GM18861 (cell line): ENCODE measurements around the gene CRYGC.

ENCODE experiments used
- ATAC-seq: cut with Tn5 transposase; IDR thresholded peaks from one replicate; pipeline ENCODE4 v1.9.1; 2021; ENCODE audit not compliant: unreplicated experiment

The CRYGC gene, protein sequence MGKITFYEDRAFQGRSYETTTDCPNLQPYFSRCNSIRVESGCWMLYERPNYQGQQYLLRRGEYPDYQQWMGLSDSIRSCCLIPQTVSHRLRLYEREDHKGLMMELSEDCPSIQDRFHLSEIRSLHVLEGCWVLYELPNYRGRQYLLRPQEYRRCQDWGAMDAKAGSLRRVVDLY

DNA sequence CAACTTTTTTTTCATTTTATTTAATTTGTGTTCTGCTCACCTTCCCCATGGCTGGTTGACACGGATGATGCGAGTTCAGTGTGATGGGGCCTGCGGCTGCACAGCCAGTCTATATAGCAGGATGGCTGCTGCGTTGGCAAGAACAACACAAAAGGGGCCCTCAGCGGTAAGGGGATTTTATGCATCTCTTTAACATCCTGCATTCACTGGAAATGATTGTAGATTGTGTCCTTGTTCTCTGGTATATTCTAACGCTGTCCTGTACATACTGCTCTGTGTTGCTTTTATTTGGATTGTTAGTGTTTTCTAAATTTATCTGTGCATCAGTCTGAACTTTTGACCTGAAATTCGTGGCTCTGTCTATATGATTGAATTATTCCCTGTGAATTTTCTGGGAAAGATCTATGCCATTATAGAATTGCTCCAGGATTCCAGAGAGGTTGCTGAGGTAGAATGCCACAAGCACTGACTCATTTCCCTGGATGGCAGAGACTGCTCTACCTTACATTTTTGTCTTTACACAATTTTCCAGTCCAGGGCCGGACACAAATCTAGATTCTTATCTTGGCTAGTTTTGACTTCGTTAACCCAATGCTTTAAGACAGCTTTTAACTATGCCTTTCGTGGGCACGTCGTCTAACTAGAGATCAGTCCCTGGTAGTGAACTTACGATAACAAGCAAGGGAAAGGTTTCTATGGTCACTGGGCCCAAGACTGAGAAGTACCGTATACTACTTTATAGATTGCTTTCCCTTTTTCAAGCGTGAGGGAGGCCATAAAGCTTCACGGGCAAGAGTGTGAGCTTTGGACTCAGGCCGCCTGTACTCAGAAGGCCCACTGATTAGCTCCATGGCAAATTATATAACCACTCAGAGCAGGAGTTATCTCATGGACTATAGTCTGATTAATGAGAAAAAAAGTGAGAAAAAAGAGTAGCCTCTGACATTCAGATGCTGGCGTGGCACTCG, at the start of gene CRYGC:
Gene CRYGC, minus strand, starts transcription at position 85 of the 968 bp plus-strand sequence. Its CDS starts 36 bp downstream, at position 49.
- no peak for ATAC-seq

DNA sequence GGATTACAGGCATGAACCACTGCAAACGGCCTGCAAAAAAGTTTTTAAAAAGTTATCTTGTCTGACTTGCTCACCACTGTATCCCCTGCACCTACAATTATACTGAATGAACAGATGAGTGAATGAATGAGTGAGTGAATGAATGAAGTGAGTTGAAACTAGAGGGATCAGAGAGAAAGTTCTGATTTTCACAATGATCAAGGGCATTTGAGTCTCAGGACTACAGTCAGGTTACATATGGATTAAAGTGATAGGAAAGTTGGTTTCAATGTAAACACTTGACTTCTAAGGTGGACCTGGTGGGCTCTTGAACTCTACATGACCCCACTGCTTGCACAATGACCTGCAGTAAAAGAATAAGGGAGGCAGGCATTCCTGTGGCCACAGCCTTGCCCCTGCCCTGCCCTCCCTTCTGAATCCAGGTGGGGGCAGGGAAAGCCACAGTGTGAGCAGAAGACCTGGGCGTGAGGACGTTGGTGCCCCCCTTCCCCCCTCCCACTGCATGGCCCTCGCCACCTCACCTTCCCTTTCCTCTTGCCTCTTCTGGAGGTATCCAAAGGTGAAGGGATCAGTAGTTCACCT, 49.5 kb upstream of the CRYGC start:
- ATAC-seq = no peak

DNA sequence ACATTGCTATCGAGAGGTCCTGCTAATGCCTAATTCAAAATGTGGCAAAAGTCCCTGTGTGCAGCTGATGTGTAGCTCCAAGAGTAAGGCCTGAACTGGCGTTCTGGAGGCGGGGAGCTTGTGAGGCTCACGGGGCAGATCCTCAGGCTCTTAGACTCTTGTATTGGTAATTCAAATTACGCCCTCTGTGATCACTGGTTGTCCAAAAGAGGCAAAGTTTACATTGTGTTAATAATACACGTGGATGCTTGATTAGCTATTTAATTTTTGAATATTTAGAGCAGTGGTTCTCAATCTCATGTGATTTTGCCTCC, 46.2 kb upstream of the CRYGC start:
- ATAC-seq = no peak

DNA sequence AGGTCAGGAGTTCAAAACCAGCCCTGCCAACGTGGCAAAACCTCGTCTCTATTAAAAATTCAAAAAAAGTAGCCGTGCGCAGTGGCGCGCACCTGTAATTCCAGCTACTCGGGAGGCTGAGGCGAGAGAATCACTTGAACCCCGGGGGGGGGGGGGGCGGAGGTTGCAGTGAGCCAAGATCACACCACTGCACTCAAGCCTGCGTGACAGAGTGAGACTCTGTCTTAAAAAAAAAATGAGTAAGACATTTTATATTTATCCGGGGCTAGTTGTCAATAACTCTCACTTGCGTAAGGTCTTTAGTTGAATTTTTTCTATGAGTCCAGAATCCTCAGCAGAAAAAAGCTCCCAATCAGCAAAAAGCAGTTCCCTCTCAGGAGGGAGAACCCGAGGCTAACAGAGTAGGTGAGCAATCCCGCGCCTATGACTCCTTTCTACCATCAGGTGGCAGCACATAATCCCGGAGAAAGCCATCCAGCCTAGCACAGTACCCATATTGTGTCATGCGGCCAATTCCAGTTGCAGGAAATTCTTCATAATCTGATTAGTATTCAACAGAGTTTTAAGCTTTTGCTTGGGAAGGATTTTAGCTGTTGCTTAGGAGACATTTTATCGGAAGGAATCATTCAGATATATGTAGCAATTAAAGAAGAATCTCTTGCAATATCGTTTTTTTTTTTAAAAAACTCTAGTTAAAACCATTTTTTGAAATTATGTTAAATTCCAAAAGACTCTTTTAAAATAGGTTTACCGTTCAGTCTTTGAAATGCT, 45.6 kb upstream of the CRYGC start:
- peak; percentile 95 for ATAC-seq

DNA sequence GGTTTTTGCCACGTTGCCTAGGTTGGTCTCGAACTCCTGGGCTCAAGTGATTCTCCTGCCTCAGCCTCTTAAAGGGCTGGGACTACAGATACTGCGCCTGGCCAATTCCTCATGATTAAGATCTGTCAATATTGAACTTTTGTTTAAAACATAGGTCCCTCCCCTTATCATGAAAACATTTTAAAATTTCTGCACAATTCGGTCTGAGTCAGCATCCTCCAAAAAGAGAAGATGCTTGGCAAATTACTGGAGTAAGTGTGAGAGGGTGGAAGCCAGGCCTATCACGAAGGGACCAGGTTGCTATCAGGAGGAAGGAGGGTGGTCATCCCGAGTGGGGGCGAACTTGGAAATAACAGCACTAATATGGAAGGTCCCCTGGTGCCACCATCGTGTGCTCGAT, 44.5 kb upstream of the CRYGC start:
- ATAC-seq = no peak

DNA sequence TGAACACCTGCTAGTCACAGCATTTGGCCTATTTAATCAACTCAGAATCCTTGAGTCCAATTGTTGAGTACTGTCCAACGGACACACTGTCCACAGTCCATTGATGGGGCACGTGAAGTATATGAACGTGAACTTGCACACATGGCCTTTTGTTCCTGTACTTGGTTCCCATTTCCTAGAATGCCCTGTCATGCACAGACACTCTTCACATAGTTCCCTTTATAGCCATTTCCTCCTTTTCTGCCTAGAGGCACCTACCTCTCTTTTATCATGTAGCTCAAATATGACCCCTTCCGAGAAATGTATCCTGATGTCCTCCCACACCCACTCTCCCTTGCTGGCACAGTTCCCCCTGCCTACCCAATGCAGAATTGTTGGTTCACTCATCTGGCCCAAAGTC, 42.5 kb upstream of the CRYGC start:
- no peak for ATAC-seq

DNA sequence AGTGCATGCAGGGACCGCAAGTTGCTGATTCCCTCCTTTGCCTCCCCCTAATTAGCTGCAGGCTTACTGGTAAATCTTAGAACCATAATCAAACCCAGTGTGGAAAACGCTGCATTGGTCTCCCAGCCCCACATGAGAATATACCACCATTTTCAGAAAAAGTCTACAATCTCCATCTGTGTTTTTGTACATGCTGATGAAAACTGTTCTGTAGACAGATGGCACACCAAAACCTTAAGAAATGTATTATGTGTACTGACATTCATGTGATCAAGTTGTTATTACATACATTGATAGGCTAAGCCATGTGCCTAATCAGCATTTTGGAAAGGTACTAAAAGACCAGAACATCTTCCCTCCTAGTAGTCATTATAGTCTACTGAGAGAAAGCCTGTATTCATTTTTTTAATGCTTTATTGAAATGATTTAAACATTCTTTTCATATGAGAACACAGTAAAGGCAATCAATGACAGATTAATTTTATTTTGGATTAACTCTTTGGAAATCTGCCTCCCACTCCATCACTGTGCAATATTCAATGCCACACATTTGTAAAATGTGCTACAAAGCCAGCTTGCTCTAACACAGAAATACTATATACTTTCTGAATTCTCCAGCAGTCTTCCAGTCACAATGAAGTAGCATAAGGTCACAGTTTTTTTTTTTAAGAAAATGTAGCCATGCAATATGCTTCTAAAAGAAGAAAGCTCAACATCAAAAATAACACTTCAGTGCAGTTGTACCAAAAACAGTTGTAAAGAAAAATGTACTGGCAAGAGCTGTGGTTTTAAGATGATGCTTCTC, 35.5 kb upstream of the CRYGC start:
- ATAC-seq = no peak

DNA sequence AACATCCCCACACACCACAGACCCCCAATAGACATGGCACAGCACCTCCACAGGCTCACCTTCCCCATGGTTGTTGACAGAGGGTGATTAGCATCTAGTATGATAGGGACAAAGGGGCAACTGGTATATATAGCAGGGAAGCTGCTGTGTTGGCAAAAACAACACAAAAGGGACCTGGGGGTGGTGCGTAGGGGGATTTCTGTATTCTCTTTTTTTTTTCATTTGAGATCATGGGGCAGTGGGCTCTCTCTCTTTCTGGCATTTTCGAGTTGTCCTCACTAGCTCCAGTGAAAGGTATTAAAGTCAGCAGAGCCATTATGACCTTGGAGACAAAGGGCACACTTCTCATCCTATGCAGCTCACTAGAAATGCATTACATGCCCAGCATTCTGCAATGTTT, 33.9 kb upstream of the CRYGC start, which contains the start of gene CRYGA:
Gene CRYGA, minus strand, starts transcription at position 101 of the 400 bp plus-strand sequence. Its CDS starts 33 bp downstream, at position 68.
- ATAC-seq = no peak

DNA sequence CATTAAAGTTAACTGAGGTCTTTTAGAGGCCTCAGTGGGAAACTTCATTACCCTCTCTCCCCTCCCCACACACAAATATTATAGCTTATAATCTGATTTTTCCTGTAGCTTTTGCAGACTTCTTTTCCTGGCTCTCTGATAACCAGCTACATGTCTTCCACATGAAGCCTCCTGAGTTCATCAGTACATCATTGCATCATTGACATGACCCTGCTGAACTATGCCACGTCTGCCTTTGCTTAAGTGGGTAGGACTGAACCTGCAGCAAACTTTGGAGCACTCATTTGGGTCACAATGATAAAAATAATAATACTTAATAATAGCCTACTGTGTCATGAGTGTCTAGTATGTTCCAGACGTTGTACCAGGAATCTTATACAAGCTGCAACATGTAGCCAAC, 26.8 kb upstream of the CRYGC start:
- no peak for ATAC-seq

DNA sequence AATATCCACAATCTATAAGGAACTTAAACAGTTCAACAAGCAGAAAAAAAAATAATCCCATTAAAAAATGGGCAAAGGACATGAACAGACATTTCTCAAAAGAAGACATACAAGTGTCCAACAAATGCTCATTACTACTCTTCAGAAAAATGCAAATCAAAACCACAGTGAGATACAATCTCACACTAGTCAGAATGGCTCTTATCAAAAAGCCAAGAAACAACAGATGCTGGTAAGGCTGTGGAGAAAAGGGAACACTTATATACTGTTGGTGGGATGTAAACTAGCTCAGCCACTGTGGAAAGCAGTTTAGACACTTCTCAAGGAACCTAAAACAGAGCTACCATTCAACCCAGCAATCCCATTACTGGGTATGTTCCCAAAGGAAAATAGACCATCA, 23.5 kb upstream of the CRYGC start:
- no peak for ATAC-seq

DNA sequence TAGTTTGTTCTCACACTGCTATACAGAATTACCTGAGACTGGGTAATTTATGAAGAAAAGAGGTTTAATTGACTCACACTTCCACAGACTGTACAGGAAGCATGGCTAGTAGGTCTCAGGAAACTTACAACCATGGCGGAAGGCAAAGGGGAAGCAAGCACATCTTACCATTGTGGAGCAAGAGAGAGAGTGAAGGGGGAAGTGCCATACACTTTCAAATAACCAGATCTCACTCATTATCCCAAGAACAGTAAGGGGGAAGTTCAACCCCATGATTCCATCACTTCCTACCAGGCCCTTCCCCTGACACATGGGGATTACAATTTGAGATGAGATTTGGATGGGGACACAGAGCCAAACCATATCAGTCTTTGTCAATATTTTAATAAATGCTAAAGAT, 21.3 kb upstream of the CRYGC start:
- no peak for ATAC-seq

DNA sequence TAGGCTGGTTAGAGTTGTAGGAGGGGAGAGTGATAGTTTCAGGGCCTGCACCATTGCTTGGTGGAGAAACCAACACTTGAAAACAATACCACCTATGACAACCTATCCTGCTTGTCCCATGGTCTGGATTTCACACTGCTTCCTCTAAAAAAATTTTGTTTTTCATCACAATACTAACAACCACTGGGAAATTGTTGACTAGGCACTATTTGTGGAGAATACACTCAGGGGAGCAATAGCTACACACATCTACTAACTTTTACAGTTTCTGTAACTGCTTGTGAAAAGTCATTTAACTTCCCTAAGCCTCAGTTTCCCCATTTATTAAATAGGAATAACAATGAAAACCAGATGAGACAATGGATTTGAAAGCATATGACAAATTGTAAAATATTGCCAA, 20.5 kb upstream of the CRYGC start:
- ATAC-seq = no peak

DNA sequence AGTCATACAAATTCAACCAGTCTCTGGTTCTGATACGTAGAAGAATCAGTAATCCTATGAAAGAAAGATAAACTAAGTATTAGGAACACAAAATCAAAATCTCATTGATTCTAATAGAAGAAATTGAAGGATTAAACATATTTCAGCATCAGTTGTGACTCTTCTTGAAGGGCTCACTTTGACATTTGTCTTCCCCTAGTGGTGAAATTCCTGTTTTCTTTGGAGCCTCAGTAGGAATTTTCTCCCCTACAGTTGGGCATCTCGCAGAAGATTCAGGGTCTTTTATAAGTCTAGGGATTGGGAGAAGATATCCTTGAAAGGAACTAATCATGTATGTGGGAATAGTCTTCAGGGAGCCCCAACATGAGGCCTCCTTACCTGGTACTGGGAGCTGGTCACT, 19.2 kb upstream of the CRYGC start:
- no peak for ATAC-seq

DNA sequence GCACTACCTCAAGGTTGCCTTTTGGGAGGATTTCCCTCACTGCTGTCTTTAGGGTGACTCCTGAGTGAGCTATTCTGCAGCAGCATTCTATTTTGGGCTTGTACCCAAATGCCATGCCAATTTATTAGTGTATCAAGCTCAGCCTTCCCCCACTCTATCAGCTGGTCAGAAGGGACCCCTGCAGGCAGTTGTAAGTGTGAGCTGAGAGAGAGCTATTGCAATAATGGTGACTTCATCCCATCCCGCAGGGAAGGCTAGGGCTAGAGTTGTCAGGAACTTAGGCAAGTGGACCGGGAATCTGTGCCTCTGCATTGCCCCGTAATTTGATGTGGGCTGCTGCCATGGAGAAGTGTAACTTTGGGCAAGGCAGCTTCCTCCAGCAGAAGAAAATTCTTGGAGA, 18.1 kb upstream of the CRYGC start:
- no peak for ATAC-seq

DNA sequence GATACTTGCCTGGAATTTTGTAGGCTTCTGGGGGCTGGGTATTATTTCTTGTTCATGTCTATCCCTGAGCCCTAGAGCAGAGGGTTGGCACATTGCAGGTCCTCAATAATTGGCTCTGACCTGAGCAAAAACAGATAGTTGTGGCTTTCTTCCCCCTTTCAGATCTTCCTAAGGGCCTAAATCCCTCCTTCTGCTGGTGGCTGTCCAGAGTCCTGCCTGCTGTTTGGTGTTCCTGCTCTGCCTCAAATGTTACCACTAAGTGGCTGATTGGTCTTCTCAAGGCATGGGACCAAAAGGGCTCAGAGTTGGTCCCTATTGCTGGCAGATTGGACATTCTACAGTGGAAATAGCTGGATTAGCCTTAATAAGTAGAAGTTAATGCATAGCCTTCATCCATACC, 17.4 kb upstream of the CRYGC start:
- ATAC-seq = no peak

DNA sequence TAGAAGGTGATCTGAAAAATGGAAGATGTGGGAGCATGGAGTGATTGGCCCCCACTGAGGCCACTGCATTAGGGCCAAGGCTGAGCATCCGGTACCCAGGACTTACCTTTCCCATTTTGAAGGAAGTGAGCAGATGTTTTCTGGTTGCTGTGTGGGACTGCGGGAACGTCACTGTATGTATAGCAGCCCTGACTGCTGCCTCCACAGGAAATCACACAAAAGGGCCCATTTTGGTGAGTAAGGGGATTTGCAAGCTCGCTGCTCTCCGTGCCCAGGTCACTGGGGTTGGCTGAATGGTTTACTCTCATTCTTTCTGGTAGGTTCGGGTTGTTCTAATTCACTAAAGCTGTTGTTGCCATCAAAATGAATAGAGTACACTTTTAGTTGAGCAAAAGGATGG, 16.4 kb upstream of the CRYGC start, which contains the start of gene CRYGB:
Gene CRYGB, minus strand, starts transcription at position 153 of the 400 bp plus-strand sequence. Its CDS starts 38 bp downstream, at position 115.
- ATAC-seq = no peak

DNA sequence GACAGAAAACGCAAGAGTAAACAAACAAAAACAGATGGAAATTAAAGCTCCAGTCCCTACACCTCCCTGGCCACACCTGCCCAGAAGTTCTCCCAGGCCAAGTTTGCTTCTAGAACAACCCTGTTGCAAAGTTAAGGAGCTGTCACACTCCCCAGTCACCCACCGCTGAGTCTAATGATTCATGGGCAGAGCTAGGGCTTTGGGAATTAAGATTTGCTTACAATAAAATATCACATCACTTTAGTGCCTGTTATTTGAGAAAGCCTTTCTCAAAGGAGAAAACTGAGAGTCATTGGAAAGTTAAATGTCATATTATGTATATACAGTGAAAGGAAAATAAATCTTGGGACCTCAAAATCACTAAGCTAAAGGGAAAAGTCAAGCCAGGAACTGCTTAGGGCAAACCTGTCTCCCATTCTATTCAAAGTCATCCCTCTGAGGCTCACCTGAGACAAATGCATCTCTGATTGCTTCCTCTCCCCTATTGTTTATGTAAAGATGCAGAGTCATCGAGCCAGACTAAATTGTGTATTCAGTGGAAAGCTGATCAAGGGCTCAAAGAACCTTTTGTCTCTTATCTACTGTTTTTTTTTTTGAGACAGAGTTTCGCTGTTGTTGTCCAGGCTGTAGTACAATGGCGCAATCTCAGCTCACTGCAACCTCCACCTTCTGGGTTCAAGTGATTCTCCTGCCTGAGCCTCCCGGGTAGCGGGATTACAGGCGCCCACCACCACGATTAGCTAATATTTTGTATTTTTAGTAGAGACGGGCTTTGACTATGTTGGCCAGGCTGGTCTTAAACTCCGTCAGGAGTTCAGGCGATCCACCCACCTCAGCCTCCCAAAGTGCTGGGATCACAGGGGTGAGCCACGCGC, 13.5 kb upstream of the CRYGC start:
- ATAC-seq = no peak

DNA sequence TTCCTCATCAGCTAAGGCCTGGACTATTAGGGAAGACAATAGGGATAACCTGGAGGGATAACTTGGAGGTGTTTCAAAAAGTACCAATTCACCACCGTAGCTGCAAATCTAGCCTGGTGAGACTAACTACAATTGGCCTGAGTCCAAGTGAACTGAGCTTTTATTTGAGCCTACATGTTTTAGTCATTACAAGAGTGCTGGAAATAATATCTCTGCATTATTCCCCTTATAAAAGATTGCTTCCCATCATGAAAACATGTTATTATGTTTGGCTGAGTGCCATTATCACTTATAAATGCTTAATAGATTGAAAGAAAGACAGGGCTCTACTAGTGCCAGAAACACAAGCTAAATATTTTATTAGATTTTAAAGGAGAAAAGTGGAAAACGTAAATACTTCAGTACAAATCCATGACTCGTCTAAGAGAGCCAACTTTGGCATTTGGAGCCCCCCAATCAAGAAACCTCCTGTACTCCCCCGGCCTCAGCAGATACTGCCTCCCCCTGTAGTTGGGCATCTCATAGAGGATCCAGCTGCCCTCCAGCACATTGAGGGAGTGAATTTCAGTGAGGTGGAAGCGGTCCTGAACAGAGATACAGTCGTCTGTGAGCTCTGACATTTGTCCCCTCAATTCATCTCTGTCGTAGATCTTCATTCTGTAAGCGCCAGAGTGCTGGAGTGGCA, 12.8 kb upstream of the CRYGC start:
- ATAC-seq = no peak

DNA sequence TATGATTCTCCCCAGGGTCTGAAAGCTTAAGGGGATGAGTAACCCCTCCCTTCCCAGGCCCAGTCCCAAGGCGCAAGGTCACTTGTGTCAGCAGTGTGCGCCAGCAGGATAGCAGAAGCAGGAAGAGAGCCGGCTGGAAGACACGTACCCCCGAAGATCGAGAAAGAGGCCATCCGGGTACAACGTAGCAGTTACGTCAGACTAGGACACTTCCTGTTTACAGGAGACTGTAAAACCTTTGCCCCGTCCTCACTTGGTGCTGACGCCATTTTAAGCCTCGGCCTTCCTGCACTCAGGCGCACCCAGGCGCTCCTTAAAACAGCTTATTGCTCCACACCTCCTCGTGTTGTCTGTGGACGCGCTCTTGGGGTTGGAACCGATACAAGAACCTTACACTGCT, 9.8 kb upstream of the CRYGC start:
- ATAC-seq = no peak
